Activated CD8-positive, alpha-beta memory T cell treated with anti-CD3 and anti-CD28 coated beads, Interleukin-2, amount 50 U/mL, for 48 hours (primary cell): ENCODE data around the gene PIGZ.

Source experiments
- DNase-seq: peaks from one replicate; pipeline ENCODE4 v3.0.0-alpha.2; 2020

Gene PIGZ, protein sequence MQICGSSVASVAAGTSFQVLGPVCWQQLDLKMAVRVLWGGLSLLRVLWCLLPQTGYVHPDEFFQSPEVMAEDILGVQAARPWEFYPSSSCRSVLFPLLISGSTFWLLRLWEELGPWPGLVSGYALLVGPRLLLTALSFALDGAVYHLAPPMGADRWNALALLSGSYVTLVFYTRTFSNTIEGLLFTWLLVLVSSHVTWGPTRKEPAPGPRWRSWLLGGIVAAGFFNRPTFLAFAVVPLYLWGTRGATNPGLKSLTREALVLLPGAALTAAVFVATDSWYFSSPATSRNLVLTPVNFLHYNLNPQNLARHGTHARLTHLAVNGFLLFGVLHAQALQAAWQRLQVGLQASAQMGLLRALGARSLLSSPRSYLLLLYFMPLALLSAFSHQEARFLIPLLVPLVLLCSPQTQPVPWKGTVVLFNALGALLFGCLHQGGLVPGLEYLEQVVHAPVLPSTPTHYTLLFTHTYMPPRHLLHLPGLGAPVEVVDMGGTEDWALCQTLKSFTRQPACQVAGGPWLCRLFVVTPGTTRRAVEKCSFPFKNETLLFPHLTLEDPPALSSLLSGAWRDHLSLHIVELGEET

DNA sequence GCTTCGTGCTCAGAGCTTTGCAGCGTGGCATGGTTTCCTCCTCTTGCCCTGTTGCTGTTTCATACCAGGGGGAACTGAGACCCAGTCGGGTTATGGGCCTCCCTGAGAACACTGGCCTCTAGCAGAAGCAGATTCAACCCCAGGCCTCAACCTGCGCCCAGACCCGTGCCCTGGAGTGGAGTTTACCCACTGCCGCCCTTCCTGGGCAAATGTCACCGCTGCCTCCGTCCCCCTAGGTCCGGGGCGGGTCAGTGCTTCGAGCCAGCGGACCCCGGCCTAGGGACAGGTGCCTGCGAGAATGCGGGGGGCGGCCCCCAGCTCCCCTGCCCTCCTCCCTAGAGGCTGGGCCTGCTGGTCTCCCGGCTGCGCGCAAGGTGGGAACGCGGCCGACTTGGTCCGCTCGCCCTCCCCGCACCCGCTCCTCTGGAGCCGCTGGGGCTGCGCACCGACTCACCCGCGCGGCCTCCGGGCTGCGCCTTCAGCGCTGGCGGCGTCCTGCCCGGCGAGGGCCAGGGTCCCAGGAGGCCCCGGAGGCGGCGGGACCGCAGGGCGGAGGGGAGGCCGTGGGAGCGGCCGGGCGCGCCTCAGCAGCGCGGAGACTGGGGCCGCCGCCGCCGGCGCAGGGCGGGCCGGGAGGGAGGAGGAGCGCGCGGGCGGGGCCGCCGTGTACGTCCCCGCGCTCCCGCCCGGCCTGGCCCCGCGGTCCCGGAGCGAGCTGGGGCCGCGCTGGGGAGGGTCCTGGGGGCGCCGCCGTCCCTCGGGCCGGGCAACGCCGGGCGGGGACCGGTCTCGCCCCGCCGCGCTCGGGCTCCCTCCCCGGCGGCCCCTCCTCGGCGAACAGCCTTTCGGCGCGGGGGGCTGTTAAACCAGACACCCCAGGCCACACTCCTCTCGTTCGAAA lies at the start of gene PIGZ:
Gene PIGZ, minus strand, starts transcription at position 601 of the 901 bp plus-strand sequence. CDS start 16,802 bp downstream, outside the sequence.
- peak; percentile 70 for DNase-seq

DNA sequence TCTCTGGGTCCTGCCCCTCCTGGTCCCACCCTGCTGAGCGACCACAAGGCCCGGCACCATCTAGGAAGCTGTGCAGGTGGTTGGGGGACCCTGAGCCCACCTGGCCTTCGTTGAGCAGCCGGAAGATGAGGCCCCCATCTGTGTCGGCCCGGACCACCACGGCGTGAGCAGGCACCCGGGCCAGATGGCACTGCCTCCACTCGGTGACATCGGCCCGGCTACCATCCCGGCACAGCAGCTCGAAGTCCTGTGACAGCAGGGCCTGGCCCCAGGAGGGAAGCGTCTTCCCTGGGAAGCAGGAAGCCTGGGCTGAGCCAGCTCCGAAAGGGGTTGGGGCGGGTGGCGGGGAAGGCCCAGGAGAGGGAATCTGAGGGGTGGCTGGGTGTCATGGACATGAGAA lies 48.4 kb upstream of the PIGZ start:
- no peak for DNase-seq

DNA sequence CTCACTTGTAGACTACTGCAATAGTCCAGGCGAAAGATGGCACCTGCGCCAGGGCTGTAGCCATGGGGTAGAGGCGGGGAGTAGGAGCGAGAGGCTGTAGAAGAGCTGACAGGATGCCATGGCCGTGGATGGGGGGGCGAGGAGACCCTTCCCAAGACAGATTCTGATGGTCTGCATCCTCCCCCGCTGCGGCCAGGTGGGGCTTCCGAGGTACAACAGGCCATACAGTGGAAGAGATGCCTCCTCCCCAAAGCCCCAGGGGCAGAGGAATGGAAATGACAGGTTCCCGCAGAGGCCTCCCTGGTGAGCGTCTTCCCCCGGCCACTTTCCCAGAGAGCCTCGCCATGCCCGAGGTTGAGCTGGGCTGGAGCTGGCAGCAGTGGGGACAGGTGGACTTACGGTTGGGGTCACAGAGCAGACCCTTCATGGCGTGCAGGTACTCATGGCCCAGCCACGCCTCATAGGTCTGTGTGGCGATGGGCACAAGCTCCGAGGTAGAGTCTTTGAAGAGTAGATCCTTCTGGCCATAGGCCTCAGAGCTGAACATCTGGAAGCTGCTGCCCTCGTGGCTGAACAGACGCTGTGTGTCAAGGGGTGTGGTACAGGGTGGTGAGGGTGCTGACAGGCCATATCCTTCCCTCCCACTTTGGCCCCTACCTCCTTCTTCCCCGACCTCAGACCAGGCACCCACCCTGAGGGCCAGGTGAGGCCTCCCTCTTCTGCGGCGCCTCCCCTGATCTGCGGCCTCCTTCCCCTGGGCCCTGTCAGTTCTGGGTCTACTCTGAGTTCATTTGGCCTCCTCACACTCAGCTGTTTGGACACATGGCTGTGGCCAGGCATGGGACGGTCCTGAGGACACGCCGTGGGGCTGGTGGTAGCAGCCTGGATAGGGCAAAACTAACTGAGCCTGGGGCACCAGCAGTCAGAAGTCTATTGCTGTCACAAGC lies 47.4 kb upstream of the PIGZ start:
- no peak for DNase-seq

DNA sequence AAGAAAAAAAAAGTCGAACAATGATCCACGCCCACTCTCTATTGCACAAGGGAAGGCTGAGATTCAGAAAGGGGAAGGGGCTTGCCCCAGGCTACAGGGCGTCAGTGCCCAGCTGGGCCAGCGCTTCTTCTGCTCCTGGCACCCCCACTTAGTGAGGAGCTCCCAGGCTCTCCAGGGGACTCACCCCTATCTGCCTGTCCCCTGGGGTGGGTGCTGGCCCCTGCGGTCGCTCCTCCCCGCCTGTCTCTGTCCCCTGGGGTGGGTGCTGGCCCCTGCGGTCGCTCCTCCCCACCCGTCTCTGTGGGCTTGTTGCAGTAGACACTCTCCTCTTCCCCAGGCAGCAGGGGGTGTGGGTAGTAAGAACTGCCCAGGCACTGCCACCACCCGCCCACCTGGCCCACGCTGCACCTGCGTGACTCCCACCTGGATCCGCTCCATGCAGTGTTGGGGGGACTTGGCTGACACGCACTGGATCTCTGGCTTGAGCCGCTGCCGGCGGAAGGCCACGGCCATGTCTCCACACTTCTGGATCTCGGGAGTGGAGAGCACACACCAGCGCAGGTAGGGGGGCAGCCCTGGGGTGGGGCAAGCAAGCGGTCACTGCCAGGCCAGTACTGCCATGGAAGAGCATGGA lies 46.4 kb upstream of the PIGZ start:
- no peak for DNase-seq

GRCh38 chr3:197014024-197014423 lies 45.4 kb upstream of the PIGZ start:
- DNase-seq = no peak

DNA sequence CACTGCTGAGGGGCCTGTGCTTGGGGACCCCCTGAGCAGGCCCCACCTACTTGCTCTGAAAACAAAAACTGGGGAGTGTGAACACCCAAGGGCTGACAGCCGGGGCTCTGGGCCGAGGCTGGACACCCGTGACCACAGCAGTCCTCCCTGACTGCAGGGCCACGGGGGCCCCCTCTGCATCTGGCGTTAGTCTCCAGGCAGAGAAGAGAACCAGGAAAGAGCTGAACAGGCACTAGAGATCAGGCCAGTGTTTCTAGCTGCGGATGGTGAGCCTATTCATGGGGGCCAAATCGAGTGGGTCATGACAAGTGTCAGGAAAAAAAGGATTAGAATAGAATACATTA lies 43.9 kb upstream of the PIGZ start:
- DNase-seq = no peak

DNA sequence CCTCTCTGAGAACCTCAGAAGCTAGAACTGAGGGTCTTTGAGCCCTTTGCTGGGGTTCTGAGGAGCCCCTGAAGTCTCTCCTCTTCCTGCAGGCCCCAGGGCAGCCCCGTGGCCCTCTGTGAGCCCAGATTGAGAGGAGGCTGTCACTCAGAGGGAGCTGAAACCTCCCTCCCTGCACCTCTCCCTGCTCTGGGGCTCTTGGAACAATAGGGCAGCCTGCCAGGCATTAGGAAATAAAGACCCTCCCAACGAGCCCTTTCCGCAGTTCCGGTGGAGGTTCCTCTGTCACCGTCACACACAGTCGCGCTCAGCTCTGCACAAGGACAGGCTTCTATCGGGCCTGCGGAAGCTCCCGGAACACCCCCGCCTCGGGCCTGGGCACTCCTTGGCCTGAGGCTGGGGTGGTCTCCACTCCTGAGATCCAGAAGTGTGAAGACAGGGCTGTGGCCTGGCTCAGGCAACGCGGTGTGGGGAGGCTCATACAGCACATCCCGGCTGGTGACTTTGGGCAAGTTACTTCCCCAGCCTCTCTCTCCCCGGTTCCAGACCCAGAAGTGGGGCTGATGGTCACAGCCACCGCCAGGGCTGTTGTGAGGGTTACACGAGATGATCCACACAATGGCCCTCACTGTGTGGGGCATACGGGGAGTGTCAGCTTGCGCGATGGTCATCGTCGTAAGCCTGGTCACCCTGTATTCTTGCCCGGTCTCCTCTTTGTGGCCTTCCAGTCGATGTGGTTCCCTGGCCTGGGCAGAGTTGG lies 43.3 kb upstream of the PIGZ start:
- no peak for DNase-seq

- no peak for DNase-seq
These were observed 42.1 kb upstream of the PIGZ start for GRCh38 chr3:197010556-197011351.

GRCh38 chr3:197009532-197010019 lies 40.9 kb upstream of the PIGZ start:
- no peak for DNase-seq

GRCh38 chr3:197008436-197009209 lies 40.0 kb upstream of the PIGZ start:
- DNase-seq = no peak

- no peak for DNase-seq
These were observed 39.3 kb upstream of the PIGZ start for GRCh38 chr3:197007953-197008352.

- no peak for DNase-seq
These were observed 38.8 kb upstream of the PIGZ start for GRCh38 chr3:197007296-197007940.

DNA sequence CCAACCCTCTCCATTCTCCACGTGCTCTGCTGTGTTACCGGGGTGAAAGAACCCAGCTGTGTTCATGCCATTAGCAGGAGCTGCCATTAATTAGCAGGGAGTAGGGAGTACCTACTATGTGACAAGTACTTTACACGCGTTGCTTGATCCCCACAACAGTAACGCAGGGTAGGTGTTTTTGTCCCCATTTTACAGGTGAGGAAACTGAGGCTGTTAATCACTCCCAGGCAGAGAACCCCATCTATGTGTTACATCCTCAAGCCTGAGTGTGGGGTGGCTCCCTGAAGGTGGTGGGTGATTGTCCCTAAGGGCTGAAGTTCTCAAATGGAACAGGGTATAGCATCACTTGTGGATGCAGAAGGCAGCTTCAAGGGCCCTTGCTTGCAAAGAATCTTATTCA lies 38.2 kb upstream of the PIGZ start:
- DNase-seq = no peak

DNA sequence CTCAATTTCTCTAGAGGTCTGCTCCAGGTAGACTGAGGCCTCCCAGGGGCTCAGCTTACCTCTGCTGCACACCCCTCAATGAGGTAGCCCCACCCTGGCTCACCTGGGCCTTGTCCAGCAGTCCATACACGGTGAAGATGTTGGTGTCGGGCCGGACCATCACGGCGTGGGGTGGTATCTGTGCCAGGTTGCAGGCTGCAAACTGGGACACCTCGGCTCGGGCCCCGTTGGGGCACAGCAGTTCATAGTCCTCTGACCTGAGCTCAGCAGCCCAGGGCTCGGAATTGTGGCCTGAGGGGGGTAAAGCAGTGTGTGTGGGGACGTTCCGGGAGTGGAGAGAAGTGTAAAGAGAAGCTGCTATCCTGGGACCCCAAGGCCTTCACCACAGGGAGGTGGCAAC lies 37.8 kb upstream of the PIGZ start:
- no peak for DNase-seq

DNA sequence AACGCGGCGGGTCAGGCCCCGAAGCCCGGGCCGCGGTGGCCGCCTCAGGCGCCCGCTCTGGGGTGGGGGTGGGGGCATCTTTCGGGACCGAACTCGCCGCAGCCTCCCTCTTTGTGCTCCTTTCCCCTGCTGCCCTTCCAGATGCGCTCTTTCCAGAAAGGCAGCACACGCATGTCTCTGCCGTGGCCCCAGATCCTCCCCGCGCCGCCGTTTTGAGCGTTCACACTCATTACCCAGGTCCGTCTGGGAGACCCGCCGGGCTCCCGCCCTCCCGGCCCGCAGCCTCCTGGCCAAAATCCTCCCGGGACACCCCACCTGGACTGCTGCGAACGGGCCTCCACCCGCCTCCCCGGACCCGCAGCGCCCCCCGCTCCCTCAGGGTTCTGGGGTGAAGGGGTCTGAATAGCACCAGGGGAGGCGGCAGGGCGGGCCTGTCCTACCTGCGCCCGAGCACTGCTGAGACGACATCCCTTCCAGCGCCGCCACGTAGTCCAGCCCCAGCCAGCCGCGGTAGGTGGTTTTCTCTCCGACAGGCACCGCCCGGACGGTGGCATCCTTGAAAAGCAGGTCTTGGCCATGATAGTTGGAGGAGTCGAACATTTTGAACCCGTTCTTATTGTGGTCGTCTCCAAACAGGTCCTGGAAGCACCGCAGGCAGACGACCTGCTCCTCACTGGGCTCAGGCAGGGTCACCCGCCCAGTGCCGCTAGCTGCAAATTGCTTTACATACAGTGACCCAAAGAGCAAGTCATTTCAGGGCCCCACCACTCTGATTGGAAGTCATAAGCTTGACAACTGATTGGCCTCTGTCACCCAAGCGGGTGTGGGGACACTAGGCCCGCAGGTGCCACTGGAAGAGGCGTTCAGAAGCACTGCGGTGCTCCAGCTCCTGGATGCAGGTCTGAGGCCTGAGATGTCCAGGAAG lies 35.1 kb upstream of the PIGZ start:
- peak; percentile 71 for DNase-seq

DNA sequence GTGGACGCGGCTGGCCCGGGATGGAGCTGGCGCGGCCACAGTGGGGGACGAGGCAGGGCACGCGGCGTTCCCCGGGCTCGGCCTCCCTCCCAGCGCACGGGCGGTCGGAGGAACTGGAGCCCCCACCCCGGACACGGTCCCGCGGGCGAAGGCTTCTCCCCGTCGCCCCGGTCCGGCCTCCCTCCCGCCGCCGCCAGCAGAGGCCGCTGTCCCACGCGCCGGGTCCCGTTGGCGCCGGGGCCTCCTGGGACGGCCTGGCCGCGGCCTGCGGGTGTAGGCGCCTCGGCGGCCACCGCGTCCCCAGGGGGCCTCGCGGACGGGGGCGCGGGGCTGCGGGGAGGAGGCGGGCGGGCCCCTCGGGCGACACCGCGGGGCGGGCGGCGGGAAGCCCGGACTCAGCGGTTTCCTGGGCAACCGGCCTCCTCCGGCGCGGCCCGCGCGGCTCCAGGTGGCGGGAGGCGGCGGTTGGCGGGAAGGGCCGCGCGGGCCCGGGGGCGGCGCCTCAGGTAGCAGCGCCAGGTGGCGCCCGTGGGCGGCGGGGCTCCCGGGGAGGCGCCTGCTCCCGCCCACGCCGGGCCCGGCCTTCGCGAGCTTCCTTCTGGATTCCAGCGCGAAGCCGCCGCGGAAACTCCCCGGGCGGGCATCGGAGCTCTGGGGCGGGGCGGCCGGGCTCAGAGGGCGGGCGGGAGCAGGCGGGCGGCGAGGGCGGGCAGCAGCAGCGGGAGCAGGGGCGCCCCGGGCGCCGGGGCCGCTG lies 34.2 kb upstream of the PIGZ start:
- DNase-seq = peak; percentile 90
